ENCODE data around the gene SECTM1. TPM values are rescaled to one million over a fixed set of nuclear protein-coding genes. Genes with fewer than 3 reads are reported as not detected.
A peak's percentile ranks its signal among the peaks of the same experiment; 100 is the strongest.

Gene SECTM1
- total and polyA plus RNA-seq, 9 of the 15 experiments (the other 6 are each of a cell fraction or from before 2014, with no cell fraction given) = 0.11 to 0.46 (median 0.18) TPM; not detected in 6

- TF ChIP-seq PBX2 (CRISPR knock-in tag; IDR thresholded peaks at IDR 0.05; ENCODE audit: low read depth) (no peak), PBX2 (tag; conservative IDR thresholded peaks at IDR 0.05; ENCODE audit: low read depth) (peak; percentile 47), ZNF592 (IDR thresholded peaks at IDR 0.05) (peak; percentile 99), GATAD2A (IDR thresholded peaks at IDR 0.05) (peak; percentile 96), SIRT6 (IDR thresholded peaks at IDR 0.05; ENCODE audit: low read depth, low read length) (no peak), PREB (CRISPR knock-in tag; IDR thresholded peaks at IDR 0.05) (no peak), CHCHD3 (CRISPR knock-in tag; IDR thresholded peaks at IDR 0.05) (no peak), ELF4 (CRISPR knock-in tag; IDR thresholded peaks at IDR 0.05) (peak; percentile 52; the same call in 1 of the 2 replicates), ZBTB49 (CRISPR knock-in tag; IDR thresholded peaks at IDR 0.05; ENCODE audit: borderline replicate concordance) (no peak), THAP7 (CRISPR knock-in tag; IDR thresholded peaks at IDR 0.05) (no peak), PHF21A (IDR thresholded peaks at IDR 0.05; ENCODE audit: borderline replicate concordance, low read depth) (no peak), NFE2 (IDR thresholded peaks at IDR 0.05; ENCODE audit: low read depth) (peak; percentile 92), ZNF551 (CRISPR knock-in tag; IDR thresholded peaks at IDR 0.05) (no peak), SAFB2 (IDR thresholded peaks at IDR 0.05; ENCODE audit: borderline replicate concordance, low read depth, low read length, severe bottlenecking) (no peak)
Measured at GRCh38 chr17:82345151-82345976, 11.8 kb upstream of the SECTM1 start (continued).
